Stimulated activated CD4-positive, alpha-beta T cell treated with anti-CD3 and anti-CD28 coated beads, Interleukin-2, amount 100 ng/mL, for 24 hours (primary cell): Measurements from ENCODE around the gene NECTIN1.

Experiments used
- DNase-seq, 2 donors: peaks; one replicate each; pipeline ENCODE4 v3.0.0-alpha.2; 2020

NECTIN1 gene

GRCh38 chr11:119671051-119671450 is 57.9 kb downstream of the NECTIN1 start:
- DNase-seq, result no peak

- DNase-seq, result no peak
Measured at GRCh38 chr11:119669487-119669886, 59.5 kb downstream of the NECTIN1 start.

GRCh38 chr11:119668676-119669075 is 60.3 kb downstream of the NECTIN1 start:
- DNase-seq, result no peak

- peak; percentile 65 to 73 for DNase-seq
Measured at GRCh38 chr11:119666463-119667131, 62.4 kb downstream of the NECTIN1 start.

GRCh38 chr11:119666061-119666460 is 62.9 kb downstream of the NECTIN1 start:
- DNase-seq, result no peak

- DNase-seq, result no peak
Measured at GRCh38 chr11:119664701-119665420, 64.1 kb downstream of the NECTIN1 start.

- DNase-seq, result no peak
Measured at GRCh38 chr11:119664063-119664572, 64.9 kb downstream of the NECTIN1 start.

GRCh38 chr11:119663279-119663678 is 65.7 kb downstream of the NECTIN1 start:
- DNase-seq, result no peak

GRCh38 chr11:119661226-119661625 is 67.8 kb downstream of the NECTIN1 start:
- no peak for DNase-seq

- no peak for DNase-seq
Measured at GRCh38 chr11:119659971-119660723, 68.9 kb downstream of the NECTIN1 start.

GRCh38 chr11:119652907-119653659 is 75.9 kb downstream of the NECTIN1 start:
- DNase-seq, result no peak

- DNase-seq, result no peak
Measured at GRCh38 chr11:119651802-119652584, 77.0 kb downstream of the NECTIN1 start.

GRCh38 chr11:119650251-119650650 is 78.7 kb downstream of the NECTIN1 start:
- DNase-seq, result no peak

- no peak for DNase-seq
Measured at GRCh38 chr11:119647254-119647653, 81.7 kb downstream of the NECTIN1 start.

GRCh38 chr11:119645018-119645417 is 84.0 kb downstream of the NECTIN1 start:
- no peak for DNase-seq

GRCh38 chr11:119644502-119644901 is 84.5 kb downstream of the NECTIN1 start:
- DNase-seq, result no peak

- DNase-seq, result no peak
Measured at GRCh38 chr11:119643876-119644225, 85.1 kb downstream of the NECTIN1 start.

- DNase-seq, result no peak
Measured at GRCh38 chr11:119643212-119643875, 85.7 kb downstream of the NECTIN1 start.

GRCh38 chr11:119641983-119642745 is 86.8 kb downstream of the NECTIN1 start:
- peak; percentile 7 to 21 for DNase-seq

- DNase-seq, result no peak
Measured at GRCh38 chr11:119640541-119640940, 88.5 kb downstream of the NECTIN1 start.
